Measurements from ENCODE around the gene STK32B. TPM values are rescaled to one million over a fixed set of nuclear protein-coding genes. Genes with fewer than 3 reads are reported as not detected.

STK32B gene
- total and polyA plus RNA-seq, 4 donors, result 0.02 to 0.28 (median 0.08) TPM; not detected in 1

DNA sequence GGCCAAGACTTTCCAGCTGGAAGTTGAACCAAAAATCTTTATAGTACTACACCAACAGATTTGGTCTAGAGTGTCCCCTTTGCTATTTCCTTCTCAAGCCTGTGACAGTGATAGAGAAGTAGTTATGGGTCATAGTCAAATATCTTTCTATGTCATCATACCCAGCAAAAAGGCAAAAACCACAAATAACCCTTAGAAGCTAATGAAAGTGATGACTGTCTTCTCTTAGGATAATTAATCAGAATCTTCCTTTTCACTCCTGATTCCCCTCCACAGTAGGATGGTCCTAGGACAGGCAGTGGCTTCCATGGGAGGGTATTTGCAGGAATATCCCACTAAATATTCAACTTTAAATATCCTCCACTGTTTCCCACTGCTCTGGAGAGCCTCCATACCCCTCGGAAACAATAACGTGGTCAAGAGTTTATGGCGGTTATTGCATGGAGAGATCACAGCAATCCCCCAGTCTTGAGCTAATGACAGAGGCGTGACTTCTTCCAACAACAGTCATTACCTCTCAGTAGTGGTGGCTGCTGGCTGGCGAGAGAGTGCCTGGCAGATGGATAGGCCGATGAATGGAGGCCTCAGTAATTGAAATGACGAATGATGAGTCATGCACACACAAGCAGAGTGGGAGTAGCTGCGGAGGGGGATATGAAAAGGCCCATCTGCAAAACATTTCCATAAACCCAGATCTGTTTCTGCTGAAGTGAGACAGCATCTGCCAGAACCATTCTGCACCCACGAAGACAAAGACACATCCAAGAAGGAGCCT lies 154.9 kb downstream of the STK32B start:
- DNase-seq (ENCODE audit: low spot score), result no peak
- WGBS, result 75% methylated on average over 9 of the region's 9 CpGs
- TF ChIP-seq HNF4A (conservative IDR thresholded peaks at IDR 0.05) (no peak), FOXA2 (IDR thresholded peaks at IDR 0.05) (no peak)
- TF ChIP-seq, protein P1, sequence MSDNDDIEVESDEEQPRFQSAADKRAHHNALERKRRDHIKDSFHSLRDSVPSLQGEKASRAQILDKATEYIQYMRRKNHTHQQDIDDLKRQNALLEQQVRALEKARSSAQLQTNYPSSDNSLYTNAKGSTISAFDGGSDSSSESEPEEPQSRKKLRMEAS (IDR thresholded peaks at IDR 0.05), result no peak

DNA sequence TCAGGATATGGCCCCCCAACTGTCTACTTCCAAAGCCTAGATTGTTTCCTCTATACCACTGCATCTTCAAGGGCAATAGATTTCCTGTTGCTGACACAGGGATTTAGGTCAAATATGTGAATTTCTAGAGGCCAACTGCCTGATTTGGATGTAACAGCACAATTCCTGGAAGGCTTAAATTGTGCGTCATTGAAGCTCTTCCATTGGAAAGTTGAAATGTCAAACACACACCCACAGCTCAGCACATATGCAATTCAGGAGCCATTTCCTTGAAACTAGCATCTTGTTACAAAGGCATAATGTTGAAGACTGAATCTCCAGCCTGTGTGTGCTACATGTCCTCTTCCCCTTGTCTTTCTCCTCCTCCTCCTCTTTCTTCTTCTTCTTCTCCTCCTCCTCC lies 158.6 kb downstream of the STK32B start:
- TF ChIP-seq NR2F2 (IDR thresholded peaks at IDR 0.05) (no peak), FOXA1 (IDR thresholded peaks at IDR 0.05) (no peak), RXRA (IDR thresholded peaks at IDR 0.05) (no peak), HNF4G (IDR thresholded peaks at IDR 0.05) (no peak), EGR1 (IDR thresholded peaks at IDR 0.05; ENCODE audit: low read depth in 2 of 2) (no peak), FOXA2 (IDR thresholded peaks at IDR 0.05) (no peak), TAF1 (conservative IDR thresholded peaks at IDR 0.05) (no peak), GABPA (IDR thresholded peaks at IDR 0.05 in 1 of 2, conservative IDR thresholded peaks at IDR 0.05 in 1 of 2) (no peak), YY1 (IDR thresholded peaks at IDR 0.05) (no peak), JUND (IDR thresholded peaks at IDR 0.05) (no peak), HNF4A (conservative IDR thresholded peaks at IDR 0.05) (no peak), RAD21 (IDR thresholded peaks at IDR 0.05) (no peak), SP1 (IDR thresholded peaks at IDR 0.05) (no peak)
- TF ChIP-seq, protein P2, sequence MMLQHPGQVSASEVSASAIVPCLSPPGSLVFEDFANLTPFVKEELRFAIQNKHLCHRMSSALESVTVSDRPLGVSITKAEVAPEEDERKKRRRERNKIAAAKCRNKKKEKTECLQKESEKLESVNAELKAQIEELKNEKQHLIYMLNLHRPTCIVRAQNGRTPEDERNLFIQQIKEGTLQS (IDR thresholded peaks at IDR 0.05), result no peak
- TF ChIP-seq, protein P1 (IDR thresholded peaks at IDR 0.05), result no peak
- TF ChIP-seq, protein P3, sequence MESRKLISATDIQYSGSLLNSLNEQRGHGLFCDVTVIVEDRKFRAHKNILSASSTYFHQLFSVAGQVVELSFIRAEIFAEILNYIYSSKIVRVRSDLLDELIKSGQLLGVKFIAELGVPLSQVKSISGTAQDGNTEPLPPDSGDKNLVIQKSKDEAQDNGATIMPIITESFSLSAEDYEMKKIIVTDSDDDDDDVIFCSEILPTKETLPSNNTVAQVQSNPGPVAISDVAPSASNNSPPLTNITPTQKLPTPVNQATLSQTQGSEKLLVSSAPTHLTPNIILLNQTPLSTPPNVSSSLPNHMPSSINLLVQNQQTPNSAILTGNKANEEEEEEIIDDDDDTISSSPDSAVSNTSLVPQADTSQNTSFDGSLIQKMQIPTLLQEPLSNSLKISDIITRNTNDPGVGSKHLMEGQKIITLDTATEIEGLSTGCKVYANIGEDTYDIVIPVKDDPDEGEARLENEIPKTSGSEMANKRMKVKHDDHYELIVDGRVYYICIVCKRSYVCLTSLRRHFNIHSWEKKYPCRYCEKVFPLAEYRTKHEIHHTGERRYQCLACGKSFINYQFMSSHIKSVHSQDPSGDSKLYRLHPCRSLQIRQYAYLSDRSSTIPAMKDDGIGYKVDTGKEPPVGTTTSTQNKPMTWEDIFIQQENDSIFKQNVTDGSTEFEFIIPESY (IDR thresholded peaks at IDR 0.05), result no peak
- TF ChIP-seq, protein P4, sequence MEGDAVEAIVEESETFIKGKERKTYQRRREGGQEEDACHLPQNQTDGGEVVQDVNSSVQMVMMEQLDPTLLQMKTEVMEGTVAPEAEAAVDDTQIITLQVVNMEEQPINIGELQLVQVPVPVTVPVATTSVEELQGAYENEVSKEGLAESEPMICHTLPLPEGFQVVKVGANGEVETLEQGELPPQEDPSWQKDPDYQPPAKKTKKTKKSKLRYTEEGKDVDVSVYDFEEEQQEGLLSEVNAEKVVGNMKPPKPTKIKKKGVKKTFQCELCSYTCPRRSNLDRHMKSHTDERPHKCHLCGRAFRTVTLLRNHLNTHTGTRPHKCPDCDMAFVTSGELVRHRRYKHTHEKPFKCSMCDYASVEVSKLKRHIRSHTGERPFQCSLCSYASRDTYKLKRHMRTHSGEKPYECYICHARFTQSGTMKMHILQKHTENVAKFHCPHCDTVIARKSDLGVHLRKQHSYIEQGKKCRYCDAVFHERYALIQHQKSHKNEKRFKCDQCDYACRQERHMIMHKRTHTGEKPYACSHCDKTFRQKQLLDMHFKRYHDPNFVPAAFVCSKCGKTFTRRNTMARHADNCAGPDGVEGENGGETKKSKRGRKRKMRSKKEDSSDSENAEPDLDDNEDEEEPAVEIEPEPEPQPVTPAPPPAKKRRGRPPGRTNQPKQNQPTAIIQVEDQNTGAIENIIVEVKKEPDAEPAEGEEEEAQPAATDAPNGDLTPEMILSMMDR (IDR thresholded peaks at IDR 0.05; ENCODE audit: low read depth, low read length, missing input control), result no peak
- no peaks in the 10 kb centered on the region for H3K36me3 ChIP-seq (ENCODE audit: control insufficient read depth in 4 of 4, insufficient read depth in 3 of 4, low read depth in 1 of 4, low read length in 3 of 4)
- 90% methylated on average over 1 of the region's 1 CpG for WGBS

More for the DNA sequence above, 154.9 kb downstream of the STK32B start:
- Histone ChIP-seq H3K36me3 (ENCODE audit: control insufficient read depth in 4 of 4, insufficient read depth in 3 of 4, low read depth in 1 of 4, low read length in 3 of 4) (no peaks in the 10 kb centered on the region), H3K9ac (ENCODE audit: low read depth in 1 of 2, low read length in 2 of 2) (no peak overlapping the region), H3K9me3 (ENCODE audit: control insufficient read depth in 4 of 4, low read length in 3 of 4) (no peaks in the 10 kb centered on the region), H3K27me3 (ENCODE audit: control insufficient read depth in 4 of 4, insufficient read depth in 4 of 4, low read length in 3 of 4) (peaks cover 0 to 4% (median 0%) of the 10 kb centered on the region in 4 donors), H3K27ac (ENCODE audit: low read depth in 1 of 2, low read length in 2 of 2) (no peak overlapping the region), H3K4me3 (ENCODE audit: low read depth in 1 of 3, low read length in 3 of 3) (no peak overlapping the region), H3K4me1 (ENCODE audit: control insufficient read depth in 4 of 4, insufficient read depth in 4 of 4, low read length in 3 of 4) (no peaks in the 10 kb centered on the region)

More for the DNA sequence above, 158.6 kb downstream of the STK32B start:
- Histone ChIP-seq H3K4me3 (ENCODE audit: low read depth in 1 of 3, low read length in 3 of 3) (no peak overlapping the region), H3K9me3 (ENCODE audit: control insufficient read depth in 4 of 4, low read length in 3 of 4) (no peaks in the 10 kb centered on the region), H3K9ac (ENCODE audit: low read depth in 1 of 2, low read length in 2 of 2) (no peak overlapping the region), H3K27me3 (ENCODE audit: control insufficient read depth in 4 of 4, insufficient read depth in 4 of 4, low read length in 3 of 4) (peaks cover 0 to 7% (median 0%) of the 10 kb centered on the region in 4 donors), H3K27ac (ENCODE audit: low read depth in 1 of 2, low read length in 2 of 2) (no peak overlapping the region), H3K4me1 (ENCODE audit: control insufficient read depth in 4 of 4, insufficient read depth in 4 of 4, low read length in 3 of 4) (no peaks in the 10 kb centered on the region)
- no peak for DNase-seq (ENCODE audit: low spot score)

All from liver (tissue), 9 donors.